HG03196 (cell line): Measurements from ENCODE around the gene HPCAL1.

Source experiments
- ATAC-seq: cut with Tn5 transposase; IDR thresholded peaks from one replicate; pipeline ENCODE4 v1.9.1; 2021; ENCODE audit not compliant: unreplicated experiment

Gene HPCAL1

DNA sequence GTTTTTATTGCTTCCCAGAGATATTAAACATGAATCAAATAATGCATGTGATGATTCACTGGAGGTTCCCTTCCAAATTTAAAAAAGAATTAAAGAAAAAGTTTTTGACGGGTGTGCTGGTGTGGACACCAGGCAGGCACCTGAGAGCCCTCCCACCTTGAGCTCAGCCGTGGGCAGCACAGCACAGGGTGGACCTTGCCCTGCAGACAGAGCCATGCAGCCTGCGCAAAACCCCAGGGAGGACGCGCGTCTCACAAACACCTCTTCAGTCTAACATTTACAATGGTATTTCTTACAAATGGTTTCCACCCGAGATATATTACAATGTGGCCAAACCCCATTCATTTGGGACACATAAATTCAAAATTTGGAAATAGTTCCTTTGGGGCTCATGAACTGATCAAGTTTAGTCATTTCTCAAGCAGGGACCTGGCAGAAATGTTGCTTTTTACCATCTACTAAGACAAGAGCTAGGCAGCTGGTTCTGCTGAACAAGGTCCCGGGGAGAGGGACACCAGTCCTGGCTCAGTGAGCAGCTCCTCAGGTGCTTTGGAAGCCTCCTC, 100.0 kb downstream of the HPCAL1 start:
- ATAC-seq = no peak

DNA sequence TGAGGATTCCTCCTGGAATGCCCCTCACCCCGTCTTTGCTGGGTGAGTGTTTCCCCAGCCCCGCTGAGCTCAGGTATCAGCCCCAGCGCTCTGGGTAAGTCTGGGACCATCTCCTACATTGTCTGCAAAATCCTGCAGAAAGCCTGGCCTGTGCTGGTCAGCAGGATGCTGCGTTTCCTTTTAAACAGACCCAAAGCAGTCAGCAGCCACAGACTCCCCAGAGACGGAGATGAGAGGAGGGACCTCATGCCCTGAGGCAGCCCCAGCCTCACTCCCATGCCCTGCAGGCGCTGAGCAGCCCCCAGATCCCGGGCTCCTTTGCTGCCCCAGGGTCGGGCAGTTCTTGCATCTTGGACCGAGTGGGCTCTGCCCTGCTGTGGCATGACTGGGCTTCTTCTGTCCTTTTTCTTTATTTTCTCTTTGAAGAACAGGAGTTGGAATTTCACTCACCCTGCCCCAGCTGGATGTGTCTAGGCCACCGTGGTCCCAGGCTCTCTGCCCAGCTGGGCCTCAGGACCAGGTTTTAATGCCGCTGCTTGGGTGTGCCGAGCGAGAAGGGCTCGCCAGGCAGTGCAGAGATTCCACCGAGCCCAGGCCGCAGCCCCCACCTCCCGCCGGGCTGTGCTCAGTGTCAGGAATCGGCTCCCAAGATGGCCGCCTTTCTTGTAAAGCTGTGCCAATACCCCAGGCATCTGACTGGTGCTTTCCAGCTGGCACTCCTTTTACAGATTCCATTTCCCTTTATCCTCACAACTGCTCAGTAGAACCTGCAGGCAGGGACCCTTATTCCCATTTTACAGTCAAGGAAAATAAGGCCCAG, 101.8 kb downstream of the HPCAL1 start:
- ATAC-seq = no peak

DNA sequence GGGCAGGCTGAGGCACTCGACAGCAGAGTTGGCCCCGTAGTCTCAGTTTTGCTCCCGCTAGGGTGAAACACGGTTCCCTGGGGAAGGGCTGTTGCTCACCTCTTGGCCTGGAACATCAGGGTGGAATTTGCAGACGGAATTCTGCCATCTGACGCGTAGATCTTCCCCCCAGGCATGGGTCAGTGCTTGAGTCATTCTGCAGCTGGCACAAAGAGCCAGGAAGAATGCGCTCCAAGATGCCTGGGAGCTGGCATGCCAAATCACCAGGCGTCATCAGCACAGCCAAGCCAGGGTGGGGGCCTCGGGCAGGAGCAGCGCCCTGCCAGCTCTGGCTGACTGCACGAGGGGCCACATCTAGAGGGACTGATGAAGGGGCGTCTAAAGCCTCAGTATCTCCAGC, 102.7 kb downstream of the HPCAL1 start:
- ATAC-seq = no peak

DNA sequence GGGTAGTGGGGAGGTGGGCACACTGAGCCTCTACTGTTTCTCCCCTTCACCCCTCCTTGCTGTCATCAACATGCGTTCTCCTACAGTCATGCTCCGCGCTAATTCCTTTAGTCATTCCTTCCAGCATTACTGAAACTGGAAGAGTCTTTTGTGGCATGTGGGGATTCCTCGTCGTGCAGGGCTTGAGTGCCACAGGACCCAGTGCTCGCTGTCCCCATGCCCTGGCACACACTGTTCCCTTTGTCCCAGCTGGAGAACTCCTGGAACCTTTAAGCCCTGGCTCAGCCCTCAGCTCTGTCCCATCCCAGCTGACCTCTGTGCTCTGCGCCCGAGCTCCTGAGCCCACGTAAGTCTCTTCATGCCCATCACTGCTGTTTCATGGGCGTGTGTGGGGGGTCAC, 103.3 kb downstream of the HPCAL1 start:
- no peak for ATAC-seq

DNA sequence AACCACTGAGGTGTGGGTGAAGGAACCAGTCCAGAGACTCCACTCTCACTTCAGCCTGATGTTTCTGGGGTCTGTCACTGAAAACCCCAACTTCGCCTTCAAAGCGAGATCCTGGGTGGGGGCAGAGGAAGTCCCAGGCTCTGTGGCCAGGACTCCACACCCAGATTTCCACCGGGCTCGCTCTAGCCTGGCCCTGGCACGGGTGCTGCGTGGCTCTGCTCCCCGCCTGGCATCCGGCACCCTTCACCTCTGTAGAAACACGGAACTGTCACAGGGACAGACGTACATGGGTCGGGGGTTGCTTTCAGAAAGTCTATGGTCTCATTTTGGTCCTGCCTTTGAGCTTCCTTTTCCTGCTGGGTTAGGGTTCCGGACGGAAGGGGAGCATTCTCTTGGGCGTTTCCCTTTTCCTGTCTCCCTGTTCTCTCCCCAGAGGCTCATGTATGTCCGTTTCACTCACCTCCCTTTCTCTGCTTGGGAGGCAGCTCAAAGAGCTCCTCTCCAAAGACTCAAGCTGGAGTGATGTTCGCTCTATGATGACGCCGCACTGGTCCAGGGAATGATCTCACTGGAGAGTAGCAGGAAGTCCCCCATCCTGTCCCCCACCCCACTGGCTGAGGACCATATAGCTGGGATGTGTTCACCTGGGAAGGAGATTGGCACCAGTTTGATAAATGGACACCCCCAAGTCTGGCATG, 103.9 kb downstream of the HPCAL1 start:
- ATAC-seq = no peak

DNA sequence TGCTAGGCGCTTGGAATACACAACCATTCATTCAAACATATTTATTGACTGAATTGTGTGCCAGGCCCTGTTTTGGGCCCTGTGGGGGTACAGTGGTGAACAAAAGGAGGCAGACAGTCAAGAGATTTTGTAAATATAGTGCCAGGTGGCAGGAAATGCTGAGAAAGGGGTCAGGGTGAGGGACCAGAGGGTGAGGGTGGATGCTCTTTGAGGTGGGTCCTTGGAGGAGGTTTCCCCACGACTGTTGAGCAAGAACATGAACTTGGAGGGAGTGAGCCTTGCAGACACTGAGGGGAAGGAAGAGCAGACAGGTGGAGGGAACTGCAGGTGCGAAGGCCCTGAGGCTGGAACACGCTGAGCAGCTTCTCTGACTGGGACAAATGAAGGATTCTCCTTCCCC, 104.7 kb downstream of the HPCAL1 start:
- no peak for ATAC-seq

GRCh38 chr2:10407841-10408648, 105.3 kb downstream of the HPCAL1 start:
- peak; percentile 39 for ATAC-seq

- ATAC-seq = peak; percentile 45
Measured at GRCh38 chr2:10408649-10409579, 106.2 kb downstream of the HPCAL1 start.

- peak; percentile 63 for ATAC-seq
Measured at GRCh38 chr2:10410001-10410822, 107.5 kb downstream of the HPCAL1 start.

DNA sequence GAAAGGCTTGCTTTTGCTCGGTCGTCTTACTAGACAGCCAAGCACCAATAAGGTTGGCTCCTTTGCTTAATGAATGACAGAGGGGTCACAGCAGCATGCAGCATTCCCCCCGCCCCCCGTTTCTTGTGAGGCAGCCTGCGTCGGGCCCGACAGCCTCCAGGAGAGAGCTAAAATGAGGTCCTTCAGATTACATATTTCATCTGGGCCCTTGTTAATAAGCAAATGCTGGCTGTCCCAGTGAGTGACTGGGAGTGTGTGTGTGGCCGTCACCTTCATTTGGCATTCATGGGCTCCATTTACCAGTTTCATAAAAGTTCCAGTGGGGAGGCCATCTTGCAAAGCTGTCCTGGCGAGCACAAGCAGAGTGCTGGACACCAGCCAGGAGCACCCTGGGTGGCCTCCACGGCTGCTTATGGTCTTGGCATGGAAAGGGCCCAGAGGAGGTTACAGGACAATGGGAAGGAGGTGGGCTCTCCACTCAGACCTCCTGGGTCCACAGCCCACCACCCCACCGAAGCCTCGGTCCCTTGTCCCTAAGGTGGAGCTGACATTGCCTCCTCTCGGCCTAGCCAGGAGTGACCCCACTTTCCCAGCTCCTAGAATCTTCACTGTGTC, 108.2 kb downstream of the HPCAL1 start:
- no peak for ATAC-seq

DNA sequence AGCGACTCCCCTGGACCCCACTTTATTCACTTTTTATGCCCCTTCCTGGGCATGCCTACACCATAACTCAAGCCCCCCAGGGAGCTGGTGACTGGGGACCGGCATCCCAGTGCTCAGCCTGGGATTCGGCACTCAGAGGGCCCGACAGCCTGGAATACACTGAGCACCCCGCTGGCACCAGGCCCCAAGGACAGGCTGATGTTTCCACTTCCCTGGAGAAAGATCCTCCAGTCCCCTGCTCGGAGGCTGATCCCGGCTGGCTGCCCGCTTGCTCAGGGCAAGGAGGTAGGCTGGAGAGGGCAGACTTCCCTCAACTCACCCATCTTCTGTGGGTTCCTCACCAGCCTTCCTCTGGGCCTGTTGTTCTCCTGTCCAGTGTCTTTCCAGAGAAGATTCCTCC, 108.9 kb downstream of the HPCAL1 start:
- no peak for ATAC-seq

DNA sequence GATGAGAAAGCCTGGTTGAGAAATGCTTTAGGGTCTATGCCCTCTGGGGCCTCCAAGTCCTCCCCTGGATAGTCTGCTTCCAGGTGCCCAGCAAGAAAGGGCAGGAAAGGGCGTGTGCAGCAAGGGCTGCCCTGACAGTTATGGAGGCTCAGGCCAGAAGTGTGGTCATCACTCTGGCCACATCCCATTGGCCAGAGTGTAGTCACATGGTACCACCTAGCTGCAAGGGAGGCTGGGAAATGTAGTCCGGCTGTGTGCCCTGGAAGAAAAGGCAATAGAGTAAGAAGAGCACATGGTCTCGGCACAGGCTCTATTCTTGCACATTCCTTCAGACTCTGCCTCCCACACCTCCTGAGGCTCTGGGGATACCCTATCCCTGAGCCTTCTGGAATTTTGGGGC, 109.7 kb downstream of the HPCAL1 start:
- no peak for ATAC-seq

GRCh38 chr2:10413503-10413902, 110.8 kb downstream of the HPCAL1 start:
- ATAC-seq = no peak

GRCh38 chr2:10413991-10414451, 111.3 kb downstream of the HPCAL1 start:
- no peak for ATAC-seq

DNA sequence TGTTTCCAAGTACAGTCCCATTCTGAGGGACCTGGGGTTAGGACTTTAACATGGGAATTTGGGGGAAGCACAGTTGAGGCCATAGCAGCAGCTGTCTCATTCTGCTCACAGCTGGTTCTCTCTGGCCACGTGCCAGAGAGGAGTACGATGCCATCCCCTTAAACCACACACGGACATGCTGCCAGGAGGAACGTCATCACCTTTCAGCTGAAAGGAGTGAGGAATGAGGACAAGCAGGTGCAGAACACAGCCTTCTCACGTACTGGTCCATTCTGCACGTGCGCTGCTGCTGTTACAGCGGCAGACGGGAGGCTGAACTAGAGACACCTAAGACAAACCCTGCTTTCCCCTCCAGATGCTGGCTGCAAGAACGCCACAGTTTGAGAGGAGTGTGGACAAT, 111.9 kb downstream of the HPCAL1 start:
- ATAC-seq = no peak

DNA sequence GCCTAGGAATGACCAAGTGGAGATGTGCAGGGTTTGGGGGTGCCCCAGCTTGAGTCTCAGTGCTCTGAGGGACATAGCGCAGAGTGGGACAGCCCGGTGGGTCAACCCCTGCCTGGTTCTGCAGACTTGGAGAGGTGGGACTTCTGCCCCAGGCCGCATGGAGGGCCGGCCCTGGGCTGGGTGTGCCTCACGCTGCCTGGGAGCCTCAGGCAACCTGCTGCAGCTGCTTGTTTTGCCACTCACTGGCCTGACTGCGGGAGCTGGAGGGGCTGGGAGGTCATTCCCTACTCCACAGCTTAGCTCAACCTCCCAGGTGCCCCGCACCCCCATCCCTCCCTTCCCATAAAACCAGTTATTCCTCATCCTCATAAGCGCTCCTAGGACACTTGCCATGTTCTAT, 112.3 kb downstream of the HPCAL1 start:
- ATAC-seq = no peak

- ATAC-seq = no peak
Measured at GRCh38 chr2:10415640-10416039, 112.9 kb downstream of the HPCAL1 start.

- no peak for ATAC-seq
Measured at GRCh38 chr2:10417551-10418335, 115.0 kb downstream of the HPCAL1 start.
